Fibroblast of peridontal ligament (primary cell): Measurements from ENCODE around the gene NIPSNAP3A.

Source experiments
- DNase-seq: peaks from one replicate; pipeline ENCODE4 v3.0.0-alpha.2; 2010; ENCODE audit errors: extremely low read depth

Gene NIPSNAP3A

GRCh38 chr9:104808035-104808614 is 60.6 kb downstream of the NIPSNAP3A start:
- peak; percentile 68 for DNase-seq
